H1 (cell line): ENCODE data around the gene PML.
"Not testable (repeated sequence)": the region's sequence is repeated elsewhere in the genome, so short reads cannot be mapped to it uniquely, and the experiment has no call there.

ENCODE experiments used
- JUN ChIP-seq: IDR thresholded peaks from 2 replicates; pipeline ENCODE4 v1.6.1; 2011; ENCODE audit warnings: low read depth, mild to moderate bottlenecking, improper control_type of control experiment, low read length
- KDM5A ChIP-seq: fragments of 200-600 bp; IDR thresholded peaks from 2 replicates; pipeline ENCODE4 v1.7.1; 2012; ENCODE audit warnings: mild to moderate bottlenecking, low read length, inconsistent platforms, mixed read lengths
- POLR2A ChIP-seq, 2 experiments: IDR thresholded peaks; 1 replicate in 1 of 2; 2 replicates in 1 of 2; pipeline ENCODE4 v1.6.1; 2011; ENCODE audit warnings: low read depth in 2 of 2, low read length in 2 of 2, mild to moderate bottlenecking in 2 of 2; ENCODE audit errors: control extremely low read depth in 1 of 2
- POLR2AphosphoS5 ChIP-seq: IDR thresholded peaks from 2 replicates; pipeline ENCODE4 v1.6.1; 2011; ENCODE audit warnings: low read depth, low read length
- SIN3A ChIP-seq, 2 experiments: IDR thresholded peaks in 1 of 2; conservative IDR thresholded peaks in 1 of 2; 2 replicates each; pipeline ENCODE4 v1.6.1; 2011 to 2012; ENCODE audit warnings: low read length in 2 of 2, improper control_type of control experiment in 1 of 2, low read depth in 1 of 2, mild to moderate bottlenecking in 1 of 2
- SRF ChIP-seq: IDR thresholded peaks from 2 replicates; pipeline ENCODE4 v1.6.1; 2011; ENCODE audit warnings: mild to moderate bottlenecking, low read depth, low read length, moderate library complexity
- YY1 ChIP-seq: IDR thresholded peaks from 2 replicates; pipeline ENCODE4 v1.6.1; 2011; ENCODE audit warnings: low read depth, mild to moderate bottlenecking, low read length
- TF ChIP-seq, protein P1 (sequence below), 3 experiments: IDR thresholded peaks; 1 replicate in 2 of 3; 2 replicates in 1 of 3; pipeline versions ENCODE4 v1.5.1 to v1.6.1; 2011; ENCODE audit warnings: low read length in 3 of 3, mild to moderate bottlenecking in 3 of 3, inconsistent platforms in 2 of 3, low read depth in 1 of 3, moderate library complexity in 1 of 3; ENCODE audit not compliant: insufficient read depth in 1 of 3; ENCODE audit errors: control extremely low read depth in 1 of 3
- TF ChIP-seq, protein P2 (sequence below): IDR thresholded peaks from 2 replicates; pipeline ENCODE4 v1.6.1; 2011; ENCODE audit warnings: low read depth, mild to moderate bottlenecking, low read length; ENCODE audit not compliant: insufficient read depth

DNA sequence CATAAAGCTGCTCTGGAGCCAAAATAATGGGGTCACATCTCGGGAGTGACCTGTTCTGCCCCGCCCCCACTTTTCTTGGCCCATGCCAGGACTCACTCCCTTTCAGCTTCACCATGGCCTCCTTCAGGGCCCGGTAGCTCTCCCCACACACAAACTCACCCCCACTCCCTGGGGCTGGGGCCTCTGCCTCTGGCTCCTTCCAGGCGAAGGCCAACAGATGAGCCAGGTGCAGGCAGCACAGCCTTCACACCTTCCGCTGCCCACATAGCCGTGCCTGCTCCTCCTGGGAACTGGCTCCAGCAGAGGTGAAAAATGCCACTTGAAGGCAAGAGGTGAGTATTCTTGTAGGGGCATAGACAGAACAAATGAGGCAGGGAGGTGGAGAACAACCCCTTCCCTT is 77.1 kb downstream of the PML start:
- TF ChIP-seq, protein P1, sequence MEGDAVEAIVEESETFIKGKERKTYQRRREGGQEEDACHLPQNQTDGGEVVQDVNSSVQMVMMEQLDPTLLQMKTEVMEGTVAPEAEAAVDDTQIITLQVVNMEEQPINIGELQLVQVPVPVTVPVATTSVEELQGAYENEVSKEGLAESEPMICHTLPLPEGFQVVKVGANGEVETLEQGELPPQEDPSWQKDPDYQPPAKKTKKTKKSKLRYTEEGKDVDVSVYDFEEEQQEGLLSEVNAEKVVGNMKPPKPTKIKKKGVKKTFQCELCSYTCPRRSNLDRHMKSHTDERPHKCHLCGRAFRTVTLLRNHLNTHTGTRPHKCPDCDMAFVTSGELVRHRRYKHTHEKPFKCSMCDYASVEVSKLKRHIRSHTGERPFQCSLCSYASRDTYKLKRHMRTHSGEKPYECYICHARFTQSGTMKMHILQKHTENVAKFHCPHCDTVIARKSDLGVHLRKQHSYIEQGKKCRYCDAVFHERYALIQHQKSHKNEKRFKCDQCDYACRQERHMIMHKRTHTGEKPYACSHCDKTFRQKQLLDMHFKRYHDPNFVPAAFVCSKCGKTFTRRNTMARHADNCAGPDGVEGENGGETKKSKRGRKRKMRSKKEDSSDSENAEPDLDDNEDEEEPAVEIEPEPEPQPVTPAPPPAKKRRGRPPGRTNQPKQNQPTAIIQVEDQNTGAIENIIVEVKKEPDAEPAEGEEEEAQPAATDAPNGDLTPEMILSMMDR (IDR thresholded peaks at IDR 0.05; ENCODE audit: control extremely low read depth in 1 of 3, insufficient read depth in 1 of 3, low read depth in 1 of 3, low read length in 3 of 3) = not testable (repeated sequence)
- TF ChIP-seq POLR2A (IDR thresholded peaks at IDR 0.05; ENCODE audit: control extremely low read depth in 1 of 2, low read depth in 2 of 2, low read length in 2 of 2); POLR2AphosphoS5; YY1; KDM5A; SIN3A (conservative IDR thresholded peaks at IDR 0.05 in 1 of 2, IDR thresholded peaks at IDR 0.05 in 1 of 2; ENCODE audit: low read depth in 1 of 2, low read length in 2 of 2); JUN; SRF: not testable (repeated sequence)
- TF ChIP-seq, protein P2, sequence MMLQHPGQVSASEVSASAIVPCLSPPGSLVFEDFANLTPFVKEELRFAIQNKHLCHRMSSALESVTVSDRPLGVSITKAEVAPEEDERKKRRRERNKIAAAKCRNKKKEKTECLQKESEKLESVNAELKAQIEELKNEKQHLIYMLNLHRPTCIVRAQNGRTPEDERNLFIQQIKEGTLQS = not testable (repeated sequence)
